ENCODE results near the gene CFHR1. TPM values are rescaled to one million over a fixed set of nuclear protein-coding genes. Genes with fewer than 3 reads are reported as not detected.
"Not testable (repeated sequence)": the region's sequence is repeated elsewhere in the genome, so short reads cannot be mapped to it uniquely, and the experiment has no call there.

Gene CFHR1
- polyA plus RNA-seq (not detected in 2 replicates), polyA minus RNA-seq (not detected in 2 replicates)

DNA sequence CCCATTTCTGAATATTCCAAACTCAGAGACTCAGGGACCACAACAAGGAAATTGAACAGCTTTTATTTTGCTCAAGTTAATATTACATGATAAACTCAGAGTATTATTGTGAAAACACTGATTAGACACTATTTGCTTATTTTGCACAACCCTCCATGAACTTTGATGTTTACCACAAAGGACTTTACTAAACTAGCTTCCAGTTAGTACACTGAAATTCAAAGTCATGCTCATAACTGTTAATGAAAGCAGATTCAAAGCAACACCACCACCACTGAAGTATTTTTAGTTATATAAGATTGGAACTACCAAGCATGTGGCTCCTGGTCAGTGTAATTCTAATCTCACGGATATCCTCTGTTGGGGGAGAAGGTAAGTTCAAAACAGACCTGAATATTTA lies at the start of gene CFHR1:
Gene CFHR1, plus strand, starts transcription at position 201 of the 400 bp plus-strand sequence. Its CDS starts 114 bp downstream, at position 315.
- not testable (repeated sequence) for H3K4me3 ChIP-seq (ENCODE audit: low read length); H3K9me3 ChIP-seq (ENCODE audit: low read length); H3K27me3 ChIP-seq (ENCODE audit: insufficient read depth, low read depth, low read length); H3K27ac ChIP-seq (ENCODE audit: low read length); H4K20me1 ChIP-seq (ENCODE audit: insufficient read depth); H3K9me2 ChIP-seq (ENCODE audit: insufficient read depth, low read length); H3K4me2 ChIP-seq (ENCODE audit: low read length); H3K79me2 ChIP-seq (replicated peaks; ENCODE audit: insufficient read depth, low read length); H2AFZ ChIP-seq (ENCODE audit: low read depth, low read length); H3K36me3 ChIP-seq (ENCODE audit: insufficient read depth, low read length); H3F3A ChIP-seq (ENCODE audit: insufficient read depth, low read length, poor library complexity, severe bottlenecking); H3K9ac ChIP-seq (ENCODE audit: low read length)

DNA sequence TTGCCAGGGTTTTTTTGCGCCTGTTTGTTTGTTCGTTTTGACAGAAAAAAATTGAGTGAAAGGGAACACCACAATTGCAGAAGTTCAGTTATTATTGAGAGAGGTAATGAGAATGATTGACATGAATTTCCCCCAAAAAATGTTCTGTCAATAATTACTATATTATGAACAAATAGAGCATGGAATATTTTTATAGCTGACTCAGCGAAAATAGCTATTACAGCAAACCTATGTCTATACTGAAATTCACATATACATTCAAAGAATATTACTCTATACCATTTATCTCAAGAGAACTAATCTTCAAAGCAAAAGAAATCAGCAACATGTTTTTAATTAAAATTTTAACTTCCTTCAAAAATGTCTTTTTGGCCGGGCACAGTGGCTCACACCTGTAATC lies 49.7 kb upstream of the CFHR1 start:
- not testable (repeated sequence) for H2AFZ ChIP-seq (ENCODE audit: low read depth, low read length); H3K9me2 ChIP-seq (ENCODE audit: insufficient read depth, low read length); H3K36me3 ChIP-seq (ENCODE audit: insufficient read depth, low read length); H3K4me3 ChIP-seq (ENCODE audit: low read length); H4K20me1 ChIP-seq (ENCODE audit: insufficient read depth); H3K79me2 ChIP-seq (replicated peaks; ENCODE audit: insufficient read depth, low read length); H3K9me3 ChIP-seq (ENCODE audit: low read length); H3F3A ChIP-seq (ENCODE audit: insufficient read depth, low read length, poor library complexity, severe bottlenecking); H3K9ac ChIP-seq (ENCODE audit: low read length); H3K27ac ChIP-seq (ENCODE audit: low read length); H3K27me3 ChIP-seq (ENCODE audit: insufficient read depth, low read depth, low read length); H3K4me2 ChIP-seq (ENCODE audit: low read length)

- Histone ChIP-seq H3K27me3 (ENCODE audit: insufficient read depth, low read depth, low read length) (no peaks in the 10 kb centered on the region), H3F3A (ENCODE audit: insufficient read depth, low read length, poor library complexity, severe bottlenecking) (no peaks in the 10 kb centered on the region), H3K36me3 (ENCODE audit: insufficient read depth, low read length) (no peaks in the 10 kb centered on the region), H3K9ac (ENCODE audit: low read length) (no peak overlapping the region), H3K79me2 (replicated peaks; ENCODE audit: insufficient read depth, low read length) (no peaks in the 10 kb centered on the region), H3K9me2 (ENCODE audit: insufficient read depth, low read length) (no peaks in the 10 kb centered on the region), H4K20me1 (ENCODE audit: insufficient read depth) (no peaks in the 10 kb centered on the region), H3K4me2 (ENCODE audit: low read length) (no peak overlapping the region), H3K27ac (ENCODE audit: low read length) (no peak overlapping the region), H3K4me3 (ENCODE audit: low read length) (no peak overlapping the region), H2AFZ (ENCODE audit: low read depth, low read length) (no peak overlapping the region), H3K9me3 (ENCODE audit: low read length) (no peaks in the 10 kb centered on the region)
- TF ChIP-seq, protein P1, sequence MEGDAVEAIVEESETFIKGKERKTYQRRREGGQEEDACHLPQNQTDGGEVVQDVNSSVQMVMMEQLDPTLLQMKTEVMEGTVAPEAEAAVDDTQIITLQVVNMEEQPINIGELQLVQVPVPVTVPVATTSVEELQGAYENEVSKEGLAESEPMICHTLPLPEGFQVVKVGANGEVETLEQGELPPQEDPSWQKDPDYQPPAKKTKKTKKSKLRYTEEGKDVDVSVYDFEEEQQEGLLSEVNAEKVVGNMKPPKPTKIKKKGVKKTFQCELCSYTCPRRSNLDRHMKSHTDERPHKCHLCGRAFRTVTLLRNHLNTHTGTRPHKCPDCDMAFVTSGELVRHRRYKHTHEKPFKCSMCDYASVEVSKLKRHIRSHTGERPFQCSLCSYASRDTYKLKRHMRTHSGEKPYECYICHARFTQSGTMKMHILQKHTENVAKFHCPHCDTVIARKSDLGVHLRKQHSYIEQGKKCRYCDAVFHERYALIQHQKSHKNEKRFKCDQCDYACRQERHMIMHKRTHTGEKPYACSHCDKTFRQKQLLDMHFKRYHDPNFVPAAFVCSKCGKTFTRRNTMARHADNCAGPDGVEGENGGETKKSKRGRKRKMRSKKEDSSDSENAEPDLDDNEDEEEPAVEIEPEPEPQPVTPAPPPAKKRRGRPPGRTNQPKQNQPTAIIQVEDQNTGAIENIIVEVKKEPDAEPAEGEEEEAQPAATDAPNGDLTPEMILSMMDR (IDR thresholded peaks at IDR 0.05; ENCODE audit: poor library complexity, severe bottlenecking) = no peak
- TF ChIP-seq SMC3 (conservative IDR thresholded peaks at IDR 0.05; ENCODE audit: poor library complexity) = no peak
- TF ChIP-seq EZH2 (IDR thresholded peaks at IDR 0.05; ENCODE audit: borderline replicate concordance, insufficient read depth, low read length, poor library complexity, severe bottlenecking) = no peak
- no peak for TF ChIP-seq EP300 (conservative IDR thresholded peaks at IDR 0.05; ENCODE audit: poor library complexity, severe bottlenecking)
- no peak for TF ChIP-seq POLR2AphosphoS5 (IDR thresholded peaks at IDR 0.05)
- no peak for TF ChIP-seq TAF1 (IDR thresholded peaks at IDR 0.05; ENCODE audit: low read depth)
- no peak for TF ChIP-seq MXI1 (conservative IDR thresholded peaks at IDR 0.05; ENCODE audit: poor library complexity, severe bottlenecking)
- no peak for TF ChIP-seq REST (IDR thresholded peaks at IDR 0.05; ENCODE audit: borderline replicate concordance)
- no peak for TF ChIP-seq RAD21 (conservative IDR thresholded peaks at IDR 0.05)
Observed at GRCh38 chr1:196773713-196774112, 45.8 kb upstream of the CFHR1 start.

Data from neural cell (in vitro differentiated cells).